Stimulated activated CD4-positive, alpha-beta T cell treated with anti-CD3 and anti-CD28 coated beads, Interleukin-4, amount 100 ng/mL, for 4 hours (primary cell): Measurements from ENCODE around the gene SMARCD2.

ENCODE experiments used
- DNase-seq, 2 experiments: peaks; one replicate each; pipeline ENCODE4 v3.0.0-alpha.2; 2020

The SMARCD2 gene

GRCh38 chr17:63848834-63849689, 6.6 kb upstream of the SMARCD2 start:
- peak; percentile 94 to 96 for DNase-seq

- DNase-seq: no peak
These were observed 5.2 kb upstream of the SMARCD2 start for GRCh38 chr17:63847525-63848249.

- no peak for DNase-seq
These were observed 3.0 kb upstream of the SMARCD2 start for GRCh38 chr17:63845509-63845908.

GRCh38 chr17:63843910-63844677, 1.6 kb upstream of the SMARCD2 start:
- no peak for DNase-seq

- peak in 1 of 2 experiments; percentile 20 for DNase-seq
These were observed 953 bp upstream of the SMARCD2 start for GRCh38 chr17:63843387-63843888.

GRCh38 chr17:63842173-63842539, 329 bp downstream of the SMARCD2 start:
- DNase-seq: no peak

GRCh38 chr17:63841350-63842172, 924 bp downstream of the SMARCD2 start:
- no peak for DNase-seq

GRCh38 chr17:63840591-63841349, 1.7 kb downstream of the SMARCD2 start:
- DNase-seq: no peak

GRCh38 chr17:63838631-63839171, 3.8 kb downstream of the SMARCD2 start:
- no peak for DNase-seq

GRCh38 chr17:63837962-63838600, 4.4 kb downstream of the SMARCD2 start:
- DNase-seq: no peak

- DNase-seq: no peak
These were observed 5.0 kb downstream of the SMARCD2 start for GRCh38 chr17:63837480-63837879.

- DNase-seq: no peak
These were observed 5.7 kb downstream of the SMARCD2 start for GRCh38 chr17:63836811-63837210.

GRCh38 chr17:63835167-63835720, 7.2 kb downstream of the SMARCD2 start:
- no peak for DNase-seq

GRCh38 chr17:63834431-63835166, 7.9 kb downstream of the SMARCD2 start:
- DNase-seq: peak in 1 of 2 experiments; percentile 25

- DNase-seq: no peak
These were observed 8.6 kb downstream of the SMARCD2 start for GRCh38 chr17:63833741-63834373.

- DNase-seq: no peak
These were observed 9.3 kb downstream of the SMARCD2 start for GRCh38 chr17:63833026-63833740.

GRCh38 chr17:63832455-63832854, 10.0 kb downstream of the SMARCD2 start:
- no peak for DNase-seq

- DNase-seq: no peak
These were observed 10.5 kb downstream of the SMARCD2 start for GRCh38 chr17:63832014-63832413.
